Ishikawa (cell line): ENCODE data around the gene SUMO4.

ENCODE experiments used
- CEBPB ChIP-seq: IDR thresholded peaks from 2 replicates; pipeline ENCODE4 v1.6.1; 2012
- CREB1 ChIP-seq: IDR thresholded peaks from 2 replicates; pipeline ENCODE4 v1.6.1; 2012; ENCODE audit warnings: low read depth
- EP300 ChIP-seq: IDR thresholded peaks from 2 replicates; pipeline ENCODE4 v1.6.1; 2012; ENCODE audit warnings: borderline replicate concordance
- FOXM1 ChIP-seq: IDR thresholded peaks from 2 replicates; pipeline ENCODE4 v1.6.1; 2012; ENCODE audit warnings: low read depth, borderline replicate concordance
- MAX ChIP-seq: IDR thresholded peaks from 2 replicates; pipeline ENCODE4 v1.6.1; 2012
- RAD21 ChIP-seq: IDR thresholded peaks from 2 replicates; pipeline ENCODE4 v1.6.1; 2012; ENCODE audit warnings: low read depth
- REST ChIP-seq: IDR thresholded peaks from 2 replicates; pipeline ENCODE4 v1.6.1; 2012; ENCODE audit warnings: low read depth, mild to moderate bottlenecking
- TAF1 ChIP-seq: IDR thresholded peaks from 2 replicates; pipeline ENCODE4 v1.6.1; 2012; ENCODE audit warnings: low read depth, mild to moderate bottlenecking
- TCF12 ChIP-seq: IDR thresholded peaks from 2 replicates; pipeline ENCODE4 v1.6.1; 2012; ENCODE audit warnings: low read depth
- TEAD4 ChIP-seq: IDR thresholded peaks from 2 replicates; pipeline ENCODE4 v1.6.1; 2012
- USF1 ChIP-seq: IDR thresholded peaks from 2 replicates; pipeline ENCODE4 v1.6.1; 2012
- ZBTB7A ChIP-seq: IDR thresholded peaks from 2 replicates; pipeline ENCODE4 v1.6.1; 2012; ENCODE audit warnings: low read depth

GRCh38 chr6:149440735-149441671 is 40.9 kb downstream of the SUMO4 start:
- TF ChIP-seq MAX (no peak), EP300 (no peak), RAD21 (no peak), REST (no peak), TCF12 (no peak), TAF1 (no peak), CEBPB (no peak), USF1 (no peak), ZBTB7A (no peak), TEAD4 (no peak), FOXM1 (no peak), CREB1 (no peak)
